HG02759 (cell line): ENCODE data around the gene ELMOD1.

ENCODE experiments used
- ATAC-seq: cut with Tn5 transposase; IDR thresholded peaks from one replicate; pipeline ENCODE4 v1.9.1; 2021; ENCODE audit warnings: mild to moderate bottlenecking, moderate library complexity; ENCODE audit not compliant: unreplicated experiment

ELMOD1 gene

DNA sequence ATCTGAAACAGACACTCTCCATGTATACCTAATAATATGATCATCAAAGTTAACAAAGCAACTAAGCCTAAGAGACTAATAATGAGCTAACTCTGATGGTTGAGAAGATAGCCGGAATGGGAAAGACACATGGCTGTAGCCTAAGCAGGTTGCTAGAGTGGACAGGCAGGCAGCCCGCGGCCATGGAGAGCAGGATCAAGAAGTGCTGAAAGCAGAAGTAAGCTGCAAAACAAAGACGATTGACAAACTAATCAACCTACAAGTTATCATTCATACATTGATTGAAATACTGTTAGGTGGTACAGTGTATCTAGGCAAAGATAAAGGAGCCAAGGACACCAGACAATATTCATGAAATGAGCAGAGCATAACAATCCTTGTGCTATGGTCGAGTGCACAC lies 91.6 kb downstream of the ELMOD1 start:
- no peak for ATAC-seq

DNA sequence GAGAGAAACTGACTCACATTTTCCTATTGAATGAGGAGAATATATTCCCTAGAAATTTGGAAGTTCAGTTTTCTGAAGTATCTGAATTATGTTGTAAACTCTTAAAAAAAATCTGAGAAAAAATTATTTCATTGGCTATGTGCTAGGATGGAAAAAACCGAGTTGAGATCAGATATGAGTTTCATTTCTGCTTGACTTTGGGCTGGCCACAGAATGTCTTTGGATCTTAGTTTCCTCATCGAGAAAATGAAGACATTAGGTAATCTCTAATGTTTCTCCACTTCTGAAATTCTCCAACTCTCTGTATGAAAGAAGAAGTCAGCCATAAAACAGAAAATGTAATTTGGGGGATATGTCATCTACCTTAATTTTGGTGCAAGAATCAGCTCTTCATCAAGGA lies 92.1 kb downstream of the ELMOD1 start:
- ATAC-seq: no peak

DNA sequence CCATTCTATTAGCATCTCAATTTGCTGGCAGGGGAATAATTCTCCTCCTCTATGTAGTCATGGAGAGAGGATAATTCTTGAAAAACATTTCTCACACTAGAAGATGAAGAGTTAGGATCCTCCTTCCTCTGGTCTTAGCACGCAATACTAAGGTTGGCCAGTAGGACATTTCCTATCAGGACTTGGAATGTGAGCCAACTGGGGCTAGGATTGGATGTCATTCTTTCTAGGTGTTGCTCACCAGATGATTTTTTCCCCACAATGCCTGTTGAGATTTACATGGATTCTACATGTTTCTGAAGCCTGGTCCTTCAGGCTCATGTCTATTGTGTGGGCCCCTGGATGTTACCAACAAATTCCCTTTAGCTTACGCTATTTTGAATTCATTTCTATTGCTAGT lies 92.9 kb downstream of the ELMOD1 start:
- ATAC-seq: no peak

DNA sequence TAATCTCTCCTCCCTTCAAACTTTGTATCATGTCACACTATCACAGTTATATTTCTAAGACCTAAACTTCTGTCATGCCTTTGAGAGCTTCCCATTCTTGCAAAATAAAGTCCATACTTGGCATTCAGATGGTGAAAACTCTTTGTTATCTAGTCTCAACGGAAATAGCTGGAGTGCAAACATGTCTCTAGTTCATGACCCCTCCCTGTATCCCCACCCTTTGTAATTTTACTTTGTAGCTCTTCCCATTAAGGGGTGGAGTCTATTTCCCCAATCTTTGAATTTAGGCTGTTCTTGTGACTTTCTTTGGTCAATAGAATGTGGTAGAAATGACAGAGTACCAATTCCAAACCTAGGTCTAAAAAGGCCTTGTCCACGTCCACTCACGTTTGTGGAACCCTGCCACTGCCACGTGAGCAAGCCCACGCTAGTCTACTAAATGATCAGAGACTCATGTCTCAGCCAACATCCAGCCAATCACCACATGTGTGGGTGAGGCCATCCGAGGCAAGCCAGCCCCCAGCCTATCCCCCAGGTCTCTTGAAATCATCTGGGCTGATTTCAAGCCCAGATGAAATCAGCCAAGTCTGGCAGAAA lies 97.5 kb downstream of the ELMOD1 start:
- ATAC-seq: no peak

DNA sequence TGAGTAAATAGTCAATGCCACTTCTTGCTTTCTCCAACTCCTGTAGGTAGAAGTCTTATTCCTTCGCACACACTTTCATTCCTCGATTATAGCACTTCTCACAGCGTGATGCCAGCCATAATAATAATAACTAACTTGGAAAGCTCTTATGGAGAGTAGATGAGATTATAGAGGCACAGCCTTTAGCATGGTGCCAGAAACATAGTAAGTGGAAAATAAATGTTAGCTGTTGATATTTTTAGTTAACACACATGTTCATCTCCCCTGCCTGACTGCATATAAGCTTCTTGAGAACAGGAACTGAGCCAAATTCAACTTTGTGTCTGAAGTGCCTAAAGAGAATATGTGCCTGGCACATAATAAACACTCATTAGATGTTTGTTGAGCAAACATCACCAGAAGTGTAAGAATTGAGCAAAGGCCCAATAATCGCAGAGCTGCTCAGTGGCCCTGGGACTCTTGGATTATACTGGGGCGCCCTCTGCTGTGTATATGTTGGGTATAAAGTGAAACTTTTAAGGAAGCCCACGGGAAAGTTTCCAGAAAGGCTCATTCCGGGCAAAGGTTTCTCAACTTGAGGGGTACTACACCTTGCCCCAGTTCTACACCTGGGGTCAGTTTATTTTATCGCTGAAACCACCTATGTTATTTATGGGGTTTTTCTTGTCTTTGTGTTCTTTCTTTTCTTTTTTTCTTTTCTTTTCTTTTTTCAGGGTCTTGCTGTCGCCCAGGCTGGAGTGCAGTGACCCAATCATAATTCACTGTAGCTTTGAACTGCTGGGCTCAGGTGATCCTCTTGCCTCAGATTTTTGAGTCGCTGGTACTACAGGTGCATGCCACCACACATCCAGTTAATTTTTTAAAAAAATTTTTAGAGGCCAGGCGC lies 98.6 kb downstream of the ELMOD1 start:
- ATAC-seq: peak; percentile 69

DNA sequence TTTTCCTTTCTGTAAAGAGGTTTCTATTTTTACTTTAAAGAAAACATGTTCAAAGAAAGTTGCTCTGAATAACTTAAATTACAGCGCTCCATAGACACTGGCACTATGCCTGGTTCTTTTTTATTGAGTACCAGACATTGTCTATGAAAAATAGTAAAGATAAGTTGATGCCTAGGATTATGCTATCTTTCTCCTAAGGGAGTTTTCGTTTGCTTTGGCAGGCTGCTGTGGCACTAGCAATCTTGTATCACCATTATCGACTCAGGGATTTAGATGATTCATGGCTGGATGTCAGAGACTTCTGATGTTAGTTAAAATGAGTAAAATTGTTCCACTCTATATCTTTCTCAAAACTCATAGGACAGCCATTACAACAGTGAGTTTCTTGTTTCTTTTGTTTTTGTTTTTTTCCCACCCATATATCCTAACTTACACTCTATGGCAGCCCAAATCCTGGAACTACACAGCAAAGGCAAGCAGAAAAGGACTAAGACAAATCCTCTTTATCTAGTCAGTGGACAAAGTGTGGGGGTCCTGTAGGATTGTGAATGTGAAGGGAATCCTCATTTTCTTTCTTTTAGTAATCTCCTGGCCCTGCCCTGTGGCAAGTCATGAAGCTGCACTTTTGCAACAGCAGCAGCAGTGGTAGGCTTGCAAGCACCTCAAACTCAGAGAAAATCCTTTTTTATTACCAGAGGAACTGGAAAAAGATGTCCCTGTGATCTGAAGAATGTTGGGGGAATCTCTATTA lies 100.2 kb downstream of the ELMOD1 start:
- no peak for ATAC-seq

DNA sequence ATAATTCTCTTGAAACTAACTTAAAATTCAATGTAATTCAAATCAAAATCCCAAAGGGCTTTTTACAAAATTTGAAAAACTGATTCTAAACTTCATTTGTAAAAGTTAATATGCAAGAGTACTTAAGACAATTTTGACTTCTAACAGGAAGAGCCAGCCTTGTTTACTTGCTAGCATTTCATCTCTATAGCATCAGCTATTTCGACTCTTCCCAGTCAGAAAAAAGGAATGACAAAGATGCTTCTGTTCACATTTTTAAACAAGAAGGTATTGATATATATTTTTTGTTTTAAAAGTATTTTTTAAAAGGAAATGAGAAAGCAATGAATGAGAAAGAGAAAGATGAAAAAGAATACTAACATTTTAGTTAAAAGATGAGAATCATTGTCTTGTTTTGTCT lies 104.5 kb downstream of the ELMOD1 start:
- ATAC-seq: no peak

DNA sequence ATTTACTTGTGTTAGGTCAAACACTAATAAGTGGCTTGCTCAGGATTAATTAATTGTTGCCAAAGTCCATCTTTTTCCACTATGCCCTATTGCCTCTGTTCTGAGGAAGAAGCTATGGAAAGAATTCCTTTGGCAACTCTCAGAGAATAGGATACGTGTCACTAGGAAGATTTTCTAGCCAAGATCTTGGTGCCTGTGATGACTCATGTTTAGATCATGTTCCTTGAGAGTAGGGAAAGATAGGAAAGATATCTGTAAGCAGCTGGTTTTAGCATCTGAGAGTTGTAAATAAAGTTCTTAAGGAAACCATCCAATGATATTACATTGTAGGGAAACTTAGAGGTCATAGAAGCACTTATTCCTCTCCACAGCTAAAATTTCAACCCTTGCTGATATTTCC lies 105.2 kb downstream of the ELMOD1 start:
- no peak for ATAC-seq

DNA sequence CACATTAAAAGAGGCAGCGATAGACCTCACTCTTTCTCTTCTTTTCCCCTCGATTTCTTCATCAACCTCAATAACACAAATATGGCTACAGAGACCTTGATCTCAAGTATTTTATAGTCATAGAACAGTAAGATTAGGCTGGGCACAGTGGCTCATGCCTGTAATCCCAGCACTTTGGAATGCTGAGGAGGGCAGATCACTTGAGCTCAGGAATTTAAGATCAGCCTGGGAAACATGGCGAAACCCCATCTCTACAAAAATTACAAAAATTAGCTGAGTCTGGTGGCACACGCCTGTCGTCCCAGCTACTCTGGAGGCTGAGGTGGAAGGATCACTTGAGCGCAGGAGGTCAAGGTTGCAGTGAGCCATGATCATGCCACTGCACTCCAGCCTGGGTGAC lies 106.3 kb downstream of the ELMOD1 start:
- no peak for ATAC-seq

DNA sequence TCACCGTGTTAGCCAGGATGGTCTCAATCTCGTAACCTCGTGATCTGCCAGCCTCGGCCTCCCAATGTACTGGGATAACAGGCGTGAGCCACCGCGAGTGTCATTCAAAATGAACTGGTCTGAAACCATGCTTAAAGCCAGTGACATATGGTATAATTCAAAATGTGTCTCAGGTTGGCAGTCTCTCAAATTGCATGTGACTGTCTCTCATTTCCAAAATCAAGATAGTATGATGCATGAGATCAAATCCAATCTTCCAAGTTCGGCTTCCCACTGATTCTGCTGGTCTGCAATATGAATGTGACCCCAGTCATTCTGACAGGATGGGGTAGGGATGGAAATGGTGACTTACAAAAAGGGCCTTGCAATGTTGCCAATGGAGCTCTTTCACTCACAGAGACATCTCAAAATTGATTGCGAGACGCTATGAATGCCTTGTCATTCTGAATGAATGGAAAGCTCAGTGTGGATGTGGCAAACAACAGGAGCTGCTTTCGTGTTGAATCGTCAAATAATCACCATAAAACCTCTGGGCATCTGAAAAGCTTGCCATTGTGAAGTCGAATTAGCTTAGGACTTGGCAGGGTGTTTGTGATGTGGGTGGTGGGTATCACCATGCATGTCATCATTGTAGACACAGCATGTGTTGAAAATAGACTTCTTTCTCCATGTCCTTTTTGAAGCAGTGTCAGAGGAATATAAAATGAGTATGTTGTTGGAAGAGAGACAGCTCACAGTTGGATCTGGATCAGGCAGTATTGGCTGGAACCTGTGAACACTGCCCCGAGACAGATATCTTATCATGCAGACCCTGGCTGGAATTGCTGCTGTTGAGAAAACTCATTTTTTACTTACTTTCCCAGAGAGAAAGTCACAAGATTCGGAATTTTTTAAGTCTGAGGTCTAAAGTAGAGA lies 108.7 kb downstream of the ELMOD1 start:
- ATAC-seq: no peak

DNA sequence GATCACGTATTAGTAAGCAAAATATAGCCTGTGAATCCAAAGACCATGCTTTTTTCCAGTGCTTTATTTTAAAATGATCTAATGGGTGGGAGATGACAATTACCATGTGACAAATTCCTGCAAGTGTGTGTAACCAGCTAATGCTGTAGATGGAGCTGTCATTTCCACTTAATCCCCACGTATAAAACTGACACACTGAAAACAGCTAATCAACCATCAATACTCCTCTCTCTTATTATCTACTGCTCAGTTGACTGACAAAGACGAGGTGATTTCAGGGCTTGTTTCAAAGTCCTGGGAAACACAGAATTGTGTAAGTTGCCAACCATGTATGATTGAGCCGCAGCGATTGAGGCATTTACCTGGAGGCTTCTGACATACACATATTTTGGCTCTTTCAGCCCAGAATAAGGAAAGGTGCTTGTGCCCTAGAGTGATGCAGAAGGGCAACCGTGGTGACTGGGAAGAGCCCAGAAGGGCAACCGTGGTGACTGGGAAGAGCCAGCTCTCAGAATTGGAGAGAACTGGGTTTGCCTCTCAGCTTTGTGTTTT lies 111.2 kb downstream of the ELMOD1 start:
- ATAC-seq: no peak

DNA sequence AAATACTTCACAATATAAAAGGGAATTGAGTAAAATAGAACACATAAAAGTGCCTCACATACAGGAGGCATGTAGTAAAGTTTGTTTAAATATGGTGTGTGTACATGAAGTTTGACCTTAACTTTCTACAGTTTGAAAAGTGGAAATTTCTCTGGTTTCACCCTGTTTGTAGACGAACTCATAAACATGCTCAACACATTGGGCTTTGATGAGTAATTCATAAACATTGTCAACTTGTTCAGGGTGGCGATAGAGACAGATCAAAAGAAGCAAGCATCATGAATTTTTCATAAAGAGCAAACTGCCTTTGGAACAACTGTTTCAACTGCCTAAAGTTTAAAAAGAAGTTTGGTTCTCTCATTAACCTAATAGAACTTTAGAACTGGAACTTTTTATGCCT lies 111.8 kb downstream of the ELMOD1 start:
- ATAC-seq: no peak

DNA sequence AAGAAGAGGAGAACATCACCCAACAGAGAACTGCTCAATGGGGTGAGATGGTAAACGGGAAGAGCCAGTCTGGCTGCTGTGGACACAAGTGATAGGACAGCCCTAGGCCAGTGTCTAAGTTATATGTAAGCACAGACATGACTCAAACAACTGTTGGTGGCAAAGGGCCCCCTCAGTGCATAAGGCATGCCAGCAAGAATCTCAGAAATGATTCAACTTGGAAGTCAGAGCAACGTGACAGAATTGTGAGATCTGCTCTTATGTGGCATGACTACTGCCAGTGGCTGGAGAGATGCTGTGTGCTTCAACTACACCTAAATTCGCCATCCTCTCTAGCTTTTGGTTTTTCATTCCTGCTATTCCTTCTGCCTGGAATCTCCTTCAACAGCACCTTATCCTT lies 113.5 kb downstream of the ELMOD1 start:
- no peak for ATAC-seq

DNA sequence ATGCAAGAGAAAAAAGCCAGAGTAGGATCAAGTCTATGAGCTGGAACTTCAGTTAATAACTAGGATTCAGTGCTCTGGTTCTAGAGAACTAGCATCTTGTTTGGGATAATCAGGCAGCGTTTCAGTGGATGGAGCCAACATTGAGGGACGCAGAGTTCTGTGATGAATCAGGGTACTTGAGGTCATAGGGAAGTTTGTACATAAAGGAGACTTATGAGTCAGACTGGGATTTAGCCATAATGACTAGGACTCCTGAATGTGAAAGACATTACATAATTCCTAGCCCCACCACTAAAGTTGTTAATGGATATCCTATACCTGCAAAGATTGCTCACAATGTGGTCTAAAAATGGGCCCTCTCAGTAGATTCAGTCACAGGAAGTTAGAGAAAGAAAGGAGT lies 114.1 kb downstream of the ELMOD1 start:
- ATAC-seq: no peak

DNA sequence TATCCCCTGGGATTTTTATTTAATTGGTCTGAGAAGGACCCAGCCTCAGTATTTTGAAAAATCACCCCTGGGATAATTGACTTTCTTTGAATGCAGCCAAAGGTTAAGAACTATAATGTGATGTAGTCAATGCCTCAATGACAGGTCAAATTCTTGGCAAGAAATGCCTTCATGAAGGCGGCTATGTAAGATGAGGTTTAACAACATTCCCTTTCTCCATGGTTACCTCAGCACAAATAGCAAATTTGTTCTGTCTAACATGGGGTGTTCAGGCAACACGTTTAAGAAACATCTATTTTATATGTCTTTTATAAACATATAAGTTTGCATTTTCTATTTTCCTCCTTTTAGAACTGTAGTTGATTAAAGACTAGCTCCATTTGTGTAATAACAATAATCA lies 115.6 kb downstream of the ELMOD1 start:
- no peak for ATAC-seq

DNA sequence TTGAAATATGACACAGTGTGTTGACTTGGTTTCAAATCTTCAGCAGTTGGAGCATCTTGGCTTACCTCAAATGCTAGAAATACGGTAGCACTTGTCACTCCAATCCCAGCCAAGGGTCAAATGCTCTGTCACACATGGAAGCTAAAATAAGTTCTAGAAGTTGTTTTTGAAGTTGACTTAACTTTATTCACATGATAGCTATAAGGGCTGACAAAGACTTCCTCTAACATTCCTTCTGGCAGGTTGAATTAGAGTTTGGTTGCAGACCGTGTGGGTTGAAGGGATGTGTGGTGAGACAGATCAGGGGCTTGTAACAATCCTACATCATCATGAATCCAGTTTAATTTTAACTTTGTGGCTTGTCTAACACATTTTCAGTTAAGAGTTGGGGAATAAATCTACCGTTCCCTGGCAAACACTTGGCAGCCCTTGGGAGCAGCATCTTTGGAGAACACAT lies 116.3 kb downstream of the ELMOD1 start:
- ATAC-seq: no peak

DNA sequence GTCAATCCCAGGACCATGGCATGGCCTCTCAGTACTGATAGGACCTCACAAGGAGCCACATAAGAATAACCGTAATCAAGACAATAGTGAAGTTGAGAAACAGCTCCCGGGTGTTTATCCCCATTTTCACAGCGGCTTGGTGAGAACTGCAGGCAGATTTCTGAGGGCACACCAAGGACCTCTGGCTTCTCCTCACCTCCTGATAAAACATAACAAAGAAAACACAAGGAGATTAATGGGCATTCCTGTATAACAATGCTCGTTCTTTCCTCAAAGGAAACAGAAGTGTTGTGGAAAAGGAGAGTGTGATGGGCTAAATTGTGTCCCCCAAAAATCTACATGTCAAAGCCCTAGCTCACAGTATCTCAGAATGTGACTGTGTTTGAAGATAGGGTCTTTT lies 116.9 kb downstream of the ELMOD1 start:
- ATAC-seq: no peak

DNA sequence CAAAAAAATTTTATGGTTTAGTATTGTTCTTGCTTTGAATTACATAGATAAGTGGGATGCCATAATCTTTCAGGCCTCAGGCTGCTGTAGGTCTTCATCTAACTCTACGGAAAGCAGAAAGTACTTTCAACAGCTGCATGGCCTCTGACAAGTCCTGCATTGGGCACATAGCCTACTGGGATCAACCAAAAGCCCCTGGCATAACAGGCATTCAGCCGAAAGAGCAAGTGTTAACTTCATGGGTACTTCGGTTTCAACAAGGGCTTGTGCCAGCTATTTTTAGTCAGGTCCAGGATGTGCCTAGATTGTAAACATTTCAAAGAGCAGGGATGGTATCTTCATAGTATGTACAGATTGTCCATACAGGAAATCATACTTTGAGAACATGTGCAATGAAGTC lies 117.8 kb downstream of the ELMOD1 start:
- ATAC-seq: no peak

DNA sequence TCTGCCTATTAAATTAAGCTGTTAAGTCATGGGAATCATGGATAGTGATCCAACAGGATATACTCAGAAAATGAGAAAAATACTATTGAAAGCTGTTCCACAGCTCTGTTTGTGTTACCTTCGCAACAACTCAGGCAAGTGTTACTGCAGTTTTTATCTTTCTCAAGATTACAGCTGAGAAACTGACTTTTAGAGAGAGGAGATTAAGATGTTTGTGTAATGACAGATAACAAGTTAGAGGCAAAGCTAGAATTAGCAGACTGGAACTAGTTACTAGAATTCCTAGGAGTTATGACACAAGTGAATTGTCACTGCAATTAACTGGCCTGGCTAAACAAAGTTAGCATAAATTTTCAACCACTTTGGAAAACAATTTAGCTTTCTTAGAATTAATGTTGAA lies 119.4 kb downstream of the ELMOD1 start:
- ATAC-seq: no peak
